K562 (cell line): ENCODE results near the gene C1orf167. TPM values are rescaled to one million over a fixed set of nuclear protein-coding genes. Genes with fewer than 3 reads are reported as not detected.
A peak's percentile ranks its signal among the peaks of the same experiment; 100 is the strongest.

ENCODE experiments used
- ATF7 ChIP-seq: fragments of 450-650 bp; IDR thresholded peaks from 2 replicates; pipeline ENCODE4 v1.7.1; 2014; ENCODE audit warnings: mild to moderate bottlenecking, moderate library complexity
- BRF1 ChIP-seq: IDR thresholded peaks from 3 replicates; pipeline ENCODE4 v1.6.1; 2011; ENCODE audit warnings: borderline replicate concordance, mild to moderate bottlenecking; ENCODE audit not compliant: insufficient read length; ENCODE audit errors: extremely low read depth
- CBFA2T3 ChIP-seq: fragments of 450-650 bp; IDR thresholded peaks from 2 replicates; pipeline ENCODE4 v1.6.1; 2017
- EHMT2 ChIP-seq: fragments of 450-650 bp; IDR thresholded peaks from 2 replicates; pipeline ENCODE4 v1.6.1; 2018; ENCODE audit warnings: antibody characterized with exemption
- IFI16 ChIP-seq: fragments of 250-450 bp; sonication (Bioruptor Pico); IDR thresholded peaks from 2 replicates; pipeline ENCODE4 v2.1.2; 2022; ENCODE audit warnings: mild to moderate bottlenecking, inconsistent platforms
- MYBL2 ChIP-seq, 2 experiments: fragments of 450-650 bp in 1 of 2; sonication (generic) in 1 of 2; formaldehyde crosslinking in 1 of 2; IDR thresholded peaks; 2 replicates each; pipeline versions ENCODE4 v1.6.1 to v1.8.1; 2017 to 2022; ENCODE audit warnings: borderline replicate concordance in 1 of 2, inconsistent platforms in 1 of 2, low read depth in 1 of 2, mild to moderate bottlenecking in 1 of 2, missing genetic modification reagents in 1 of 2, moderate library complexity in 1 of 2
- NBN ChIP-seq: fragments of 450-650 bp; IDR thresholded peaks from 2 replicates; pipeline ENCODE4 v1.6.1; 2016; ENCODE audit warnings: low read depth, mild to moderate bottlenecking
- NFE2L1 ChIP-seq: fragments of 450-650 bp; IDR thresholded peaks from 2 replicates; pipeline ENCODE4 v1.6.1; 2016; ENCODE audit warnings: missing genetic modification characterization, low read depth, mild to moderate bottlenecking, missing compliant biosample characterization, moderate library complexity, borderline replicate concordance
- NONO ChIP-seq, 2 experiments: fragments of 200-400 bp in 1 of 2; fragments of 450-650 bp in 1 of 2; formaldehyde crosslinking in 1 of 2; IDR thresholded peaks; 2 replicates each; pipeline ENCODE4 v1.6.1; 2017; ENCODE audit warnings: low read depth in 2 of 2, mild to moderate bottlenecking in 2 of 2, moderate library complexity in 2 of 2, low read length in 1 of 2
- PTRF ChIP-seq: fragments of 450-650 bp; IDR thresholded peaks from 2 replicates; pipeline ENCODE4 v1.6.1; 2016; ENCODE audit warnings: mild to moderate bottlenecking, missing genetic modification characterization, missing compliant biosample characterization
- RBM15 ChIP-seq: fragments of 200-400 bp; formaldehyde crosslinking; IDR thresholded peaks from 2 replicates; pipeline ENCODE4 v1.6.1; 2018; ENCODE audit warnings: mild to moderate bottlenecking, low read length, moderate library complexity; ENCODE audit not compliant: insufficient read depth
- TRIM24 ChIP-seq, 2 experiments: fragments of 450-650 bp; IDR thresholded peaks; 2 replicates each; pipeline ENCODE4 v1.6.1; 2016
- ZC3H11A ChIP-seq: IDR thresholded peaks from 2 replicates; pipeline ENCODE4 v1.6.1; 2012; ENCODE audit warnings: low read depth, low read length, improper control_type of control experiment
- ZFPM2 ChIP-seq: fragments of 250-450 bp; sonication (Bioruptor Pico); IDR thresholded peaks from 2 replicates; pipeline ENCODE4 v1.5.1; 2022; ENCODE audit warnings: mild to moderate bottlenecking
- polyA plus RNA-seq, 8 experiments: library from polyadenylated mRNA; depleted of rRNA in 4 of 8; stranded (reverse) in 5 of 8; unstranded in 3 of 8; fragments of >200 nt; fragmentation: Nextera tagmentation in 2 of 8; fragmentation: Illumina TruSeq in 1 of 8; extraction: Ambion mirVana in 2 of 8; extraction: Trizol in 1 of 8; gene quantifications; 2 replicates each; pipeline versions ENCODE4 v1.2.1 to v1.2.3, GENCODE V29; 2011 to 2014; ENCODE audit warnings: inconsistent platforms in 1 of 8, missing spikeins in 1 of 8
- total RNA-seq, 7 experiments: library from RNA; depleted of rRNA in 6 of 7; stranded (reverse); fragments of >200 nt in 6 of 7; fragmentation: Illumina TruSeq in 2 of 7; extraction: Trizol in 2 of 7; gene quantifications; 2 replicates each; pipeline versions ENCODE4 v1.2.1 to v1.2.3, GENCODE V29; 2011 to 2021; ENCODE audit warnings: low replicate concordance in 1 of 7
- TF ChIP-seq, protein P1 (sequence below): sonication (generic); IDR thresholded peaks from 2 replicates; pipeline ENCODE4 v1.6.1; 2016
- TF ChIP-seq, protein P2 (sequence below), 2 experiments: fragments of 450-650 bp in 1 of 2; sonication (generic) in 1 of 2; formaldehyde crosslinking in 1 of 2; IDR thresholded peaks in 1 of 2; conservative IDR thresholded peaks in 1 of 2; 2 replicates each; pipeline versions ENCODE4 v1.6.1 to v1.8.1; 2016 to 2023; ENCODE audit warnings: mild to moderate bottlenecking in 2 of 2, moderate library complexity in 2 of 2, inconsistent platforms in 1 of 2, missing genetic modification reagents in 1 of 2
- TF ChIP-seq, protein P3 (sequence below), 2 experiments: fragments of 450-650 bp in 1 of 2; IDR thresholded peaks; 2 replicates each; pipeline ENCODE4 v1.6.1; 2011 to 2017; ENCODE audit warnings: low read depth in 2 of 2, antibody characterized with exemption in 1 of 2, borderline replicate concordance in 1 of 2, low read length in 1 of 2, mild to moderate bottlenecking in 1 of 2, mixed read lengths in 1 of 2; ENCODE audit not compliant: control insufficient read depth in 1 of 2
- TF ChIP-seq, protein P4 (sequence below): sonication (generic); formaldehyde crosslinking; IDR thresholded peaks from 2 replicates; pipeline ENCODE4 v1.8.0; 2022; ENCODE audit warnings: mild to moderate bottlenecking, missing genetic modification reagents, borderline replicate concordance
- TF ChIP-seq, protein P5 (sequence below): fragments of 250-450 bp; sonication (Bioruptor Pico); IDR thresholded peaks from 2 replicates; pipeline ENCODE4 v1.6.1; 2021; ENCODE audit warnings: mild to moderate bottlenecking

The C1orf167 gene
- total and polyA plus RNA-seq, 9 of the 15 experiments (the other 6 are each of a cell fraction or from before 2014, with no cell fraction given), result 0.22 to 0.86 (median 0.31) TPM; not detected in 2

DNA sequence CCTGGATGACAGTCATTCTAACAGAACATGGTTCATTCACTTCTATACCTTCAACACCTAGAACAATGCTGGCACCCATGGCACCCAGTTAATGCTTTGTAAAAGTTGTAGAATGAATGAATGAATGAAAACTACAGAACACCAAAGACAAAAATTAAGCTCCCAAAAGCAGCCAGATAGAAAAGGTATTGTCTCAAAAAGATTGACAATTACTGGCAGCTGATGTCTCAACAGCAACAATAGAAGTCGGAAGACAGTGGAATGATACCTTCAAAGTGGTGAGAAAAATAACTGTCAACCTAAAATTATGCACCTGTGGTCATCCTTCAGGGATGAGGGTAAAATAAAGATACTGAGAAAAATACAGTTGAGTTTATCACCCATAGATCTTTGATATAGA, 4.9 kb upstream of the C1orf167 start (continued):
- no peak for TF ChIP-seq NBN
- TF ChIP-seq IFI16, result no peak
- TF ChIP-seq BRF1, result no peak
- TF ChIP-seq, protein P1, sequence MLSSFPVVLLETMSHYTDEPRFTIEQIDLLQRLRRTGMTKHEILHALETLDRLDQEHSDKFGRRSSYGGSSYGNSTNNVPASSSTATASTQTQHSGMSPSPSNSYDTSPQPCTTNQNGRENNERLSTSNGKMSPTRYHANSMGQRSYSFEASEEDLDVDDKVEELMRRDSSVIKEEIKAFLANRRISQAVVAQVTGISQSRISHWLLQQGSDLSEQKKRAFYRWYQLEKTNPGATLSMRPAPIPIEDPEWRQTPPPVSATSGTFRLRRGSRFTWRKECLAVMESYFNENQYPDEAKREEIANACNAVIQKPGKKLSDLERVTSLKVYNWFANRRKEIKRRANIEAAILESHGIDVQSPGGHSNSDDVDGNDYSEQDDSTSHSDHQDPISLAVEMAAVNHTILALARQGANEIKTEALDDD, result no peak
- TF ChIP-seq RBM15, result no peak
- TF ChIP-seq CBFA2T3, result no peak
- no peak for TF ChIP-seq ZFPM2
- TF ChIP-seq, protein P2, sequence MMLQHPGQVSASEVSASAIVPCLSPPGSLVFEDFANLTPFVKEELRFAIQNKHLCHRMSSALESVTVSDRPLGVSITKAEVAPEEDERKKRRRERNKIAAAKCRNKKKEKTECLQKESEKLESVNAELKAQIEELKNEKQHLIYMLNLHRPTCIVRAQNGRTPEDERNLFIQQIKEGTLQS (IDR thresholded peaks at IDR 0.05), result no peak
- TF ChIP-seq, protein P2 (CRISPR knock-in tag; conservative IDR thresholded peaks at IDR 0.05), result no peak
- TF ChIP-seq MYBL2 (IDR thresholded peaks at IDR 0.05; ENCODE audit: low read depth), result no peak
- TF ChIP-seq MYBL2 (CRISPR knock-in tag; IDR thresholded peaks at IDR 0.05; ENCODE audit: borderline replicate concordance), result no peak
- TF ChIP-seq, protein P3, sequence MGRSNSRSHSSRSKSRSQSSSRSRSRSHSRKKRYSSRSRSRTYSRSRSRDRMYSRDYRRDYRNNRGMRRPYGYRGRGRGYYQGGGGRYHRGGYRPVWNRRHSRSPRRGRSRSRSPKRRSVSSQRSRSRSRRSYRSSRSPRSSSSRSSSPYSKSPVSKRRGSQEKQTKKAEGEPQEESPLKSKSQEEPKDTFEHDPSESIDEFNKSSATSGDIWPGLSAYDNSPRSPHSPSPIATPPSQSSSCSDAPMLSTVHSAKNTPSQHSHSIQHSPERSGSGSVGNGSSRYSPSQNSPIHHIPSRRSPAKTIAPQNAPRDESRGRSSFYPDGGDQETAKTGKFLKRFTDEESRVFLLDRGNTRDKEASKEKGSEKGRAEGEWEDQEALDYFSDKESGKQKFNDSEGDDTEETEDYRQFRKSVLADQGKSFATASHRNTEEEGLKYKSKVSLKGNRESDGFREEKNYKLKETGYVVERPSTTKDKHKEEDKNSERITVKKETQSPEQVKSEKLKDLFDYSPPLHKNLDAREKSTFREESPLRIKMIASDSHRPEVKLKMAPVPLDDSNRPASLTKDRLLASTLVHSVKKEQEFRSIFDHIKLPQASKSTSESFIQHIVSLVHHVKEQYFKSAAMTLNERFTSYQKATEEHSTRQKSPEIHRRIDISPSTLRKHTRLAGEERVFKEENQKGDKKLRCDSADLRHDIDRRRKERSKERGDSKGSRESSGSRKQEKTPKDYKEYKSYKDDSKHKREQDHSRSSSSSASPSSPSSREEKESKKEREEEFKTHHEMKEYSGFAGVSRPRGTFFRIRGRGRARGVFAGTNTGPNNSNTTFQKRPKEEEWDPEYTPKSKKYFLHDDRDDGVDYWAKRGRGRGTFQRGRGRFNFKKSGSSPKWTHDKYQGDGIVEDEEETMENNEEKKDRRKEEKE (IDR thresholded peaks at IDR 0.05; ENCODE audit: borderline replicate concordance in 1 of 2, control insufficient read depth in 1 of 2, low read depth in 2 of 2, low read length in 1 of 2), result peak in 1 of 2 experiments; percentile 71; a peak in 1 of 4 replicates
- TF ChIP-seq ATF7, result no peak
- TF ChIP-seq, protein P4, sequence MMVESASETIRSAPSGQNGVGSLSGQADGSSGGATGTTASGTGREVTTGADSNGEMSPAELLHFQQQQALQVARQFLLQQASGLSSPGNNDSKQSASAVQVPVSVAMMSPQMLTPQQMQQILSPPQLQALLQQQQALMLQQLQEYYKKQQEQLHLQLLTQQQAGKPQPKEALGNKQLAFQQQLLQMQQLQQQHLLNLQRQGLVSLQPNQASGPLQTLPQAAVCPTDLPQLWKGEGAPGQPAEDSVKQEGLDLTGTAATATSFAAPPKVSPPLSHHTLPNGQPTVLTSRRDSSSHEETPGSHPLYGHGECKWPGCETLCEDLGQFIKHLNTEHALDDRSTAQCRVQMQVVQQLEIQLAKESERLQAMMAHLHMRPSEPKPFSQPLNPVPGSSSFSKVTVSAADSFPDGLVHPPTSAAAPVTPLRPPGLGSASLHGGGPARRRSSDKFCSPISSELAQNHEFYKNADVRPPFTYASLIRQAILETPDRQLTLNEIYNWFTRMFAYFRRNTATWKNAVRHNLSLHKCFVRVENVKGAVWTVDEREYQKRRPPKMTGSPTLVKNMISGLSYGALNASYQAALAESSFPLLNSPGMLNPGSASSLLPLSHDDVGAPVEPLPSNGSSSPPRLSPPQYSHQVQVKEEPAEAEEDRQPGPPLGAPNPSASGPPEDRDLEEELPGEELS (CRISPR knock-in tag), result no peak
- TF ChIP-seq PTRF (tag), result no peak
- 0 out of 2 replicates have a peak, but pooled peaks have one; percentile 48 for TF ChIP-seq EHMT2
- no peak for TF ChIP-seq NFE2L1
- peak; percentile 33 to 85; a peak in 3 of 4 replicates for TF ChIP-seq TRIM24 (IDR thresholded peaks at IDR 0.05)
- TF ChIP-seq, protein P5, sequence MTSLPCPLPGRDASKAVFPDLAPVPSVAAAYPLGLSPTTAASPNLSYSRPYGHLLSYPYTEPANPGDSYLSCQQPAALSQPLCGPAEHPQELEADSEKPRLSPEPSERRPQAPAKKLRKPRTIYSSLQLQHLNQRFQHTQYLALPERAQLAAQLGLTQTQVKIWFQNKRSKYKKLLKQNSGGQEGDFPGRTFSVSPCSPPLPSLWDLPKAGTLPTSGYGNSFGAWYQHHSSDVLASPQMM (CRISPR knock-in tag), result no peak
- no peak for TF ChIP-seq NONO (IDR thresholded peaks at IDR 0.05; ENCODE audit: low read depth in 2 of 2, low read length in 1 of 2)
- TF ChIP-seq ZC3H11A, result no peak
- TF ChIP-seq, all 486 proteins: peak for 16
